Suprapubic skin (tissue), 4 donors: Measurements from ENCODE around the gene TENM3. TPM values are rescaled to one million over a fixed set of nuclear protein-coding genes. Genes with fewer than 3 reads are reported as not detected.

ENCODE experiments used
- DNase-seq, 2 donors: peaks; one replicate each; pipeline ENCODE4 v3.0.0-alpha.2; 2019; ENCODE audit warnings: low spot score in 2 of 2
- H3K27ac ChIP-seq: fragments of 200-600 bp; sonication (generic); one replicate; pipeline ENCODE4 v1.5.1; 2019
- H3K27me3 ChIP-seq: fragments of 200-600 bp; sonication (generic); one replicate; pipeline ENCODE4 v1.5.1; 2019
- H3K36me3 ChIP-seq: fragments of 200-600 bp; sonication (generic); one replicate; pipeline ENCODE4 v1.5.1; 2019
- H3K4me1 ChIP-seq: fragments of 200-600 bp; sonication (generic); one replicate; pipeline ENCODE4 v1.5.1; 2019
- H3K4me3 ChIP-seq: fragments of 200-600 bp; sonication (generic); one replicate; pipeline ENCODE4 v1.5.1; 2019; ENCODE audit warnings: mild to moderate bottlenecking
- H3K9me3 ChIP-seq: fragments of 200-600 bp; sonication (generic); one replicate; pipeline ENCODE4 v1.5.1; 2019
- EP300 ChIP-seq: sonication (generic); formaldehyde crosslinking; IDR thresholded peaks from one replicate; pipeline ENCODE4 v1.6.1; 2017; ENCODE audit warnings: antibody characterized with exemption
- POLR2A ChIP-seq, 2 donors: fragments of 450-650 bp; IDR thresholded peaks; one replicate each; pipeline ENCODE4 v1.6.1; 2017; ENCODE audit warnings: antibody characterized with exemption in 2 of 2, mild to moderate bottlenecking in 2 of 2, moderate library complexity in 2 of 2
- POLR2AphosphoS5 ChIP-seq, 3 donors: sonication (generic); formaldehyde crosslinking; IDR thresholded peaks; one replicate each; pipeline ENCODE4 v1.6.1; 2017; ENCODE audit warnings: antibody characterized with exemption in 3 of 3
- WGBS: methylation state at CpG from one replicate; pipeline ENCODE4 v1.1.5; 2018; 5-methylcytosine and 5-hydroxymethylcytosine counted together
- total RNA-seq, 4 donors: library from RNA; depleted of rRNA; stranded (reverse); fragments of >200 nt; gene quantifications; one replicate each; pipeline ENCODE4 v1.1.0, GENCODE V29; 2016
- TF ChIP-seq, protein P1 (sequence below), 2 donors: fragments of 200-600 bp in 1 of 2; fragments of 450-650 bp in 1 of 2; sonication (generic) in 1 of 2; IDR thresholded peaks; one replicate each; pipeline ENCODE4 v1.5.1; 2016 to 2019; ENCODE audit warnings: antibody characterized with exemption in 2 of 2, mild to moderate bottlenecking in 1 of 2, moderate library complexity in 1 of 2

TENM3 gene
- total RNA-seq, 4 donors from 2014 or later: 0.81 to 2.9 (median 1.8) TPM

DNA sequence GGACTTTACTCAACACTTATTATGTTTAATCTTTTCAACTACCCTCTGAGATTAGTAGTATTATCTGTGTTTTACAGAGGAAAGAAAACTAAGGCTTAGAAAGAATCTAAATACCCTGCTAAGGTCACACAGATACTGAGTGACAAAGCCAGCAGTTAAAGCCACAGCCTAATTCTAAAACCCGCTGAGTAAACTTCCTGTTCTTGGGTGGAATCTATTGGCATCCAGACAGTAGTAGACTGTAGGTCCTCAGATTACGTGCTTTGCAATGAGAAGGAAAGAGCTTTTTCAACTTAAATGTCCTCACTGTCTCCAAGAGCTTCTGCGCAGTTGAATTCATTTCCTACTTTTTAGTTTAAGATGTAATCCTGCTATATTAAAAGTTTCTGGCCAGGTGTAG lies 126.0 kb downstream of the TENM3 start:
- TF ChIP-seq POLR2A (IDR thresholded peaks at IDR 0.05): no peak
- TF ChIP-seq, protein P1, sequence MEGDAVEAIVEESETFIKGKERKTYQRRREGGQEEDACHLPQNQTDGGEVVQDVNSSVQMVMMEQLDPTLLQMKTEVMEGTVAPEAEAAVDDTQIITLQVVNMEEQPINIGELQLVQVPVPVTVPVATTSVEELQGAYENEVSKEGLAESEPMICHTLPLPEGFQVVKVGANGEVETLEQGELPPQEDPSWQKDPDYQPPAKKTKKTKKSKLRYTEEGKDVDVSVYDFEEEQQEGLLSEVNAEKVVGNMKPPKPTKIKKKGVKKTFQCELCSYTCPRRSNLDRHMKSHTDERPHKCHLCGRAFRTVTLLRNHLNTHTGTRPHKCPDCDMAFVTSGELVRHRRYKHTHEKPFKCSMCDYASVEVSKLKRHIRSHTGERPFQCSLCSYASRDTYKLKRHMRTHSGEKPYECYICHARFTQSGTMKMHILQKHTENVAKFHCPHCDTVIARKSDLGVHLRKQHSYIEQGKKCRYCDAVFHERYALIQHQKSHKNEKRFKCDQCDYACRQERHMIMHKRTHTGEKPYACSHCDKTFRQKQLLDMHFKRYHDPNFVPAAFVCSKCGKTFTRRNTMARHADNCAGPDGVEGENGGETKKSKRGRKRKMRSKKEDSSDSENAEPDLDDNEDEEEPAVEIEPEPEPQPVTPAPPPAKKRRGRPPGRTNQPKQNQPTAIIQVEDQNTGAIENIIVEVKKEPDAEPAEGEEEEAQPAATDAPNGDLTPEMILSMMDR (IDR thresholded peaks at IDR 0.05): no peak
- TF ChIP-seq EP300: no peak
- no peaks in the 10 kb centered on the region for H3K36me3 ChIP-seq
- no peak overlapping the region for H3K27ac ChIP-seq
- no peaks in the 10 kb centered on the region for H3K4me1 ChIP-seq
- 63% methylated on average over 3 of the region's 3 CpGs for WGBS
- no peaks in the 10 kb centered on the region for H3K27me3 ChIP-seq
- H3K9me3 ChIP-seq: no peaks in the 10 kb centered on the region
- no peak overlapping the region for H3K4me3 ChIP-seq
- no peak for DNase-seq

DNA sequence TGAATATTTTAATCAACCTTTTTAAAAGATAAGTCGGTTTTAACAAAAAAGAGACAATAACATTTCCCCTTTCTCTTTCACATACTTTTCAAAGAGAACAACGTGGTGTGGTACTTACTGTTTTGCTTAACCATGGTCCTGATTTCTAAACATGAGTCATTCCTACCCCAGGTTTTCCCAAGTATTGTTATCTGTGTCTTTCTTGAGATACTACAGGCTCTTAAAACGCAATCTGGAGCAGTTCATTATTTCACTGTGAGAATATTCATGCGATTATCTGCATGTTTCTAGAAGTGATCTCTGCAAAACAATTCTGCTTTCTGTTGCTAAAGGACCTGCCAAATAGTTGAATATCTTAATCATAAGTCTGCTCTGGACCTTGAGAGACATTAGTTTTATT lies 127.3 kb downstream of the TENM3 start:
- no peak overlapping the region for H3K4me3 ChIP-seq
- H3K36me3 ChIP-seq: no peaks in the 10 kb centered on the region
- 78% methylated on average over 4 of the region's 4 CpGs for WGBS
- no peaks in the 10 kb centered on the region for H3K27me3 ChIP-seq
- no peak overlapping the region for H3K27ac ChIP-seq
- TF ChIP-seq, protein P1 (IDR thresholded peaks at IDR 0.05): no peak
- no peaks in the 10 kb centered on the region for H3K9me3 ChIP-seq
- DNase-seq: no peak
- H3K4me1 ChIP-seq: no peaks in the 10 kb centered on the region

DNA sequence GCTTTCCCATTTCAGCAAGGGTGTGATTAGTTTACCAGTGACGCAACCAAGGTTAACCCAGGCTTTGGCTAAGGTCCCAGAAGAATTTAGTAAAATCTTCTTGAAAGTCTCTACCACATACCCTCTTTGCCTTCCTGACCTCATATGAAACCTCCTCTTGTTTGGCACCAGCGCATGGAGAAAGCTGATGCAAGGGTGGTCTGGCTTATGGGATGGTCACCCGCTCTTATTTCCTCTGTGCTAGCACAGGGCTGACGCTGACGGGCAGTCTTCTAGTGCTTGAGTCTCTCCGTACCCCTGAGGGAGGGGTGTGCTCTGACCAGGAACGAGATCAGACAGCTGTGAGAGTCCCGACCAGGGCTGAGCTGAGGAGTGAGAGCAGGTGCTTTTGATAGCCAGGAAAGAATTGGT lies 137.6 kb downstream of the TENM3 start:
- no peaks in the 10 kb centered on the region for H3K9me3 ChIP-seq
- TF ChIP-seq POLR2A (IDR thresholded peaks at IDR 0.05) (no peak), EP300 (no peak), POLR2AphosphoS5 (IDR thresholded peaks at IDR 0.05) (no peak)
- TF ChIP-seq, protein P1 (IDR thresholded peaks at IDR 0.05): no peak

DNA sequence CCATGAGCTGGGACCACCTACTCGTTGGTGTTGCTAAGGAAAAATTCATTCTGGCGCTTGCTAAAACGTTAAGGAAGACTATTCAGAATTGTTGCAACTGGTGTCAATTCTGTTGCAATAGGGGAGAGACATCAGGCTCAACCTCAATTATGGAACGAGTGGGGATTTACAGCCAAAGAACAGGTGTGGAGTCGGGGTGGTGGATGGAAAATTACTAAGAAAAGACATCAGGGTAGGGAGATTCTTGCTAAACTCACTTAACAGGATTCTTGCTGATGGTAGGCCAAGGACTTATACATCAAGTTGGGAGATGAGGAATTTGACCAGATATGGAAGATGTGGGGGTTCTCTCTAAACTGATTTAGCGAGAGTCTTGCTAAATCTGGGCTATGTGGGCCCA lies 139.7 kb downstream of the TENM3 start:
- Histone ChIP-seq H3K36me3 (no peaks in the 10 kb centered on the region), H3K4me1 (no peaks in the 10 kb centered on the region), H3K27ac (no peak overlapping the region), H3K9me3 (no peaks in the 10 kb centered on the region), H3K4me3 (no peak overlapping the region), H3K27me3 (no peaks in the 10 kb centered on the region)
- WGBS: 81% methylated on average over 6 of the region's 6 CpGs
- TF ChIP-seq, protein P1 (IDR thresholded peaks at IDR 0.05): no peak
- TF ChIP-seq POLR2A (IDR thresholded peaks at IDR 0.05) (no peak), EP300 (no peak), POLR2AphosphoS5 (IDR thresholded peaks at IDR 0.05) (no peak)
- DNase-seq: no peak

More for the DNA sequence above, 137.6 kb downstream of the TENM3 start:
- H3K4me3 ChIP-seq: no peak overlapping the region
- DNase-seq: no peak
- H3K4me1 ChIP-seq: no peaks in the 10 kb centered on the region
- no peaks in the 10 kb centered on the region for H3K27me3 ChIP-seq
- no peak overlapping the region for H3K27ac ChIP-seq
- no peaks in the 10 kb centered on the region for H3K36me3 ChIP-seq
- 58% methylated on average over 8 of the region's 8 CpGs for WGBS

DNA sequence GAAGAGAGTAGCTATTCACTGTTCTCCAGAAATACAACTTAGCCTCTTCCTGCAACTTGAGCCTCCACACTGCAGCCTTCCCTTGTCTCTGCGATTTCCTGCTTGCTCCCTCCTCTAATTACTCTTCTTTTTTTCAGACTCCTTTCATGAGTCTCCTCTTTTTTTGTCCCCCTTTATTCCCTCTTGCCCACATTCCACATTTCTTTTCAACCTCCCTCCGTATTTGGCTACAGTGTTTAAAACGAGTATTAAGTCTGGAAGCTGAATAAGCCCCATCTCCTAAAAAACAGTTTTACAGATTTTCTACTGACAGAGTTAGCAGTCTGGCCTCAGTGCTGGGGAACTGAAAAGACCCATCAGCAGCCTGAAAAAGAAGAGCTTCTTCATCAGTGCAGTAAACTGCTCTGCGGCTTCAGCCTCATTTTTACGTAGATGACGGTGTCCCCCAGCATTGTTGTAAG lies 141.5 kb downstream of the TENM3 start:
- WGBS: 59% methylated on average over 6 of the region's 6 CpGs
- Histone ChIP-seq H3K36me3 (no peaks in the 10 kb centered on the region), H3K4me3 (no peak overlapping the region), H3K9me3 (no peaks in the 10 kb centered on the region), H3K27me3 (no peaks in the 10 kb centered on the region), H3K4me1 (no peaks in the 10 kb centered on the region), H3K27ac (no peak overlapping the region)
- no peak for DNase-seq
- no peak for TF ChIP-seq POLR2A (IDR thresholded peaks at IDR 0.05)
- TF ChIP-seq, protein P1 (IDR thresholded peaks at IDR 0.05): no peak
- TF ChIP-seq POLR2AphosphoS5 (IDR thresholded peaks at IDR 0.05): no peak
